GM23338 (cell line): ENCODE measurements around the gene FNIP2.

Experiments
- CREB1 ChIP-seq: fragments of 250-450 bp; sonication (Bioruptor Pico); IDR thresholded peaks from 2 replicates; pipeline ENCODE4 v1.5.0; 2020; ENCODE audit warnings: low read depth, mild to moderate bottlenecking, moderate library complexity
- ETS1 ChIP-seq: IDR thresholded peaks from 2 replicates; pipeline ENCODE4 v1.6.1; 2016; ENCODE audit warnings: antibody characterized with exemption
- EZH2 ChIP-seq: fragments of 200-600 bp; sonication (generic); IDR thresholded peaks from one replicate; pipeline ENCODE4 v1.8.0; 2017; ENCODE audit warnings: antibody characterized with exemption, mild to moderate bottlenecking, low read depth; ENCODE audit not compliant: unreplicated experiment
- EZH2phosphoT487 ChIP-seq: fragments of 200-600 bp; sonication (generic); IDR thresholded peaks from one replicate; pipeline ENCODE4 v1.8.1; 2018; ENCODE audit warnings: antibody characterized with exemption; ENCODE audit not compliant: unreplicated experiment
- JUNB ChIP-seq: IDR thresholded peaks from one replicate; pipeline ENCODE4 v1.6.1; 2016; ENCODE audit warnings: antibody characterized with exemption; ENCODE audit not compliant: unreplicated experiment
- NANOG ChIP-seq: IDR thresholded peaks from 2 replicates; pipeline ENCODE4 v1.6.1; 2016; ENCODE audit warnings: antibody characterized with exemption, borderline replicate concordance
- POLR2AphosphoS5 ChIP-seq: IDR thresholded peaks from 2 replicates; pipeline ENCODE4 v1.6.1; 2016; ENCODE audit warnings: antibody characterized with exemption, low read depth
- STAT1 ChIP-seq: IDR thresholded peaks from one replicate; pipeline ENCODE4 v1.6.1; 2016; ENCODE audit warnings: antibody characterized with exemption; ENCODE audit not compliant: unreplicated experiment
- ZNF114 ChIP-seq: fragments of 250-450 bp; sonication (Bioruptor Pico); IDR thresholded peaks from 2 replicates; pipeline ENCODE4 v1.5.0; 2020; ENCODE audit warnings: mild to moderate bottlenecking, moderate library complexity
- ZNF331 ChIP-seq: fragments of 250-450 bp; sonication (Bioruptor Pico); IDR thresholded peaks from 2 replicates; pipeline ENCODE4 v1.5.0; 2020; ENCODE audit warnings: low read depth, mild to moderate bottlenecking, moderate library complexity
- TF ChIP-seq, protein P1 (sequence below), 2 experiments: fragments of 200-600 bp in 1 of 2; sonication (generic) in 1 of 2; conservative IDR thresholded peaks; 2 replicates each; pipeline versions ENCODE4 v1.5.1 to v1.6.1; 2016 to 2017; ENCODE audit warnings: antibody characterized with exemption in 2 of 2, low read depth in 2 of 2, mild to moderate bottlenecking in 2 of 2, moderate library complexity in 1 of 2
- TF ChIP-seq, protein P2 (sequence below): IDR thresholded peaks from one replicate; pipeline ENCODE4 v1.6.1; 2018; ENCODE audit warnings: antibody characterized with exemption; ENCODE audit not compliant: unreplicated experiment

- TF ChIP-seq, protein P1, sequence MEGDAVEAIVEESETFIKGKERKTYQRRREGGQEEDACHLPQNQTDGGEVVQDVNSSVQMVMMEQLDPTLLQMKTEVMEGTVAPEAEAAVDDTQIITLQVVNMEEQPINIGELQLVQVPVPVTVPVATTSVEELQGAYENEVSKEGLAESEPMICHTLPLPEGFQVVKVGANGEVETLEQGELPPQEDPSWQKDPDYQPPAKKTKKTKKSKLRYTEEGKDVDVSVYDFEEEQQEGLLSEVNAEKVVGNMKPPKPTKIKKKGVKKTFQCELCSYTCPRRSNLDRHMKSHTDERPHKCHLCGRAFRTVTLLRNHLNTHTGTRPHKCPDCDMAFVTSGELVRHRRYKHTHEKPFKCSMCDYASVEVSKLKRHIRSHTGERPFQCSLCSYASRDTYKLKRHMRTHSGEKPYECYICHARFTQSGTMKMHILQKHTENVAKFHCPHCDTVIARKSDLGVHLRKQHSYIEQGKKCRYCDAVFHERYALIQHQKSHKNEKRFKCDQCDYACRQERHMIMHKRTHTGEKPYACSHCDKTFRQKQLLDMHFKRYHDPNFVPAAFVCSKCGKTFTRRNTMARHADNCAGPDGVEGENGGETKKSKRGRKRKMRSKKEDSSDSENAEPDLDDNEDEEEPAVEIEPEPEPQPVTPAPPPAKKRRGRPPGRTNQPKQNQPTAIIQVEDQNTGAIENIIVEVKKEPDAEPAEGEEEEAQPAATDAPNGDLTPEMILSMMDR (conservative IDR thresholded peaks at IDR 0.05; ENCODE audit: low read depth in 2 of 2) = no peak
- TF ChIP-seq POLR2AphosphoS5 (no peak), NANOG (no peak), EZH2phosphoT487 (no peak), EZH2 (no peak), CREB1 (CRISPR knock-in tag) (no peak), ETS1 (no peak), ZNF331 (no peak), JUNB (no peak), STAT1 (no peak), ZNF114 (CRISPR knock-in tag) (no peak)
- TF ChIP-seq, protein P2, sequence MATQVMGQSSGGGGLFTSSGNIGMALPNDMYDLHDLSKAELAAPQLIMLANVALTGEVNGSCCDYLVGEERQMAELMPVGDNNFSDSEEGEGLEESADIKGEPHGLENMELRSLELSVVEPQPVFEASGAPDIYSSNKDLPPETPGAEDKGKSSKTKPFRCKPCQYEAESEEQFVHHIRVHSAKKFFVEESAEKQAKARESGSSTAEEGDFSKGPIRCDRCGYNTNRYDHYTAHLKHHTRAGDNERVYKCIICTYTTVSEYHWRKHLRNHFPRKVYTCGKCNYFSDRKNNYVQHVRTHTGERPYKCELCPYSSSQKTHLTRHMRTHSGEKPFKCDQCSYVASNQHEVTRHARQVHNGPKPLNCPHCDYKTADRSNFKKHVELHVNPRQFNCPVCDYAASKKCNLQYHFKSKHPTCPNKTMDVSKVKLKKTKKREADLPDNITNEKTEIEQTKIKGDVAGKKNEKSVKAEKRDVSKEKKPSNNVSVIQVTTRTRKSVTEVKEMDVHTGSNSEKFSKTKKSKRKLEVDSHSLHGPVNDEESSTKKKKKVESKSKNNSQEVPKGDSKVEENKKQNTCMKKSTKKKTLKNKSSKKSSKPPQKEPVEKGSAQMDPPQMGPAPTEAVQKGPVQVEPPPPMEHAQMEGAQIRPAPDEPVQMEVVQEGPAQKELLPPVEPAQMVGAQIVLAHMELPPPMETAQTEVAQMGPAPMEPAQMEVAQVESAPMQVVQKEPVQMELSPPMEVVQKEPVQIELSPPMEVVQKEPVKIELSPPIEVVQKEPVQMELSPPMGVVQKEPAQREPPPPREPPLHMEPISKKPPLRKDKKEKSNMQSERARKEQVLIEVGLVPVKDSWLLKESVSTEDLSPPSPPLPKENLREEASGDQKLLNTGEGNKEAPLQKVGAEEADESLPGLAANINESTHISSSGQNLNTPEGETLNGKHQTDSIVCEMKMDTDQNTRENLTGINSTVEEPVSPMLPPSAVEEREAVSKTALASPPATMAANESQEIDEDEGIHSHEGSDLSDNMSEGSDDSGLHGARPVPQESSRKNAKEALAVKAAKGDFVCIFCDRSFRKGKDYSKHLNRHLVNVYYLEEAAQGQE = no peak
These were observed 522 bp downstream of the FNIP2 start for GRCh38 chr4:158769175-158769921.
